GM12864 (cell line): ENCODE data around the gene CTDSP2.

Source experiments
- DNase-seq: peaks from one replicate; pipeline ENCODE4 v3.0.0-alpha.2; 2011; ENCODE audit warnings: low read depth
- H3K4me3 ChIP-seq: 2 replicates; pipeline ENCODE4 v1.5.1; 2011; ENCODE audit warnings: mild to moderate bottlenecking, low read depth, low read length, control low read depth
- TF ChIP-seq, protein P1 (sequence below): IDR thresholded peaks from 2 replicates; pipeline ENCODE4 v1.5.1; 2011; ENCODE audit warnings: low read depth, mild to moderate bottlenecking, moderate library complexity, low read length, control low read depth, inconsistent platforms; ENCODE audit errors: missing control alignments

The CTDSP2 gene, protein sequence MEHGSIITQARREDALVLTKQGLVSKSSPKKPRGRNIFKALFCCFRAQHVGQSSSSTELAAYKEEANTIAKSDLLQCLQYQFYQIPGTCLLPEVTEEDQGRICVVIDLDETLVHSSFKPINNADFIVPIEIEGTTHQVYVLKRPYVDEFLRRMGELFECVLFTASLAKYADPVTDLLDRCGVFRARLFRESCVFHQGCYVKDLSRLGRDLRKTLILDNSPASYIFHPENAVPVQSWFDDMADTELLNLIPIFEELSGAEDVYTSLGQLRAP

DNA sequence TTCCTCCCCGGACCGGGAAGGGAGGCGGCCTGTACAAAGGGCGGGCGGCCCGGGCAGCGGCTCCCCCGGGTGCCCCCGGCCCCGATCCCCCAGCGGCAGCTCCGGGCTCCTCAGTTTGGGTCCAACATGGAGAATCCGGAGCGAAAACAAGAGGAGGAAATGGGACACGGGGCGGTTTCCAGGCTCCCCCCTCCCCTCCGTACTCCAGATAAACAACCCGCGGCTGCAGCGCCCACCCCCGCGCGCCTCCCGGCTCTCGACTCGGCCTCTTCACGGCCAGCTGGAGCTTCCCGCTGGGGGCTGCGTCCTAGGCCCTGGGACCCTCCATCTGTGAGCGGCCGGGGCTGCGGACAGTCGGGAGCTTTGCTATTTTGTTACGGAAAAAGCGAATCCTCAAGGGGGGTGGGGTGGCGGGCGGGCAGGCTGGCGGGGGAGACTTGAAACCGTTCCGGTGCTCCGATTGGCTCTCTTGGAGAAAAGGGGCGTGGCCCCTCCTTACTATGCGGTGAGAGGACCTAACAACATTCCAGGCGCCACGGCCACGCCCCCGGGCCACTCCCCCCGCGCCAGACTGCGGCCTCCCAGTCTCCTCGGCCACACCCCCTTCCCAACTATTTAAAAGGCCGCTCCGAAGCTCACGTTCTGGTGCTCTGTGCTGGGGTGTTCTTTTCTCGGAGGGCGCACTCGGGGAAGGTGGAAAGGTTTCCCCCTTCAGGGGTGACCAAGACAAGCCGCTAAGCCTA, at the start of gene CTDSP2:
Gene CTDSP2 (minus strand): TSS at position 153 of the 743 bp plus-strand sequence. CDS start 294 bp downstream, outside the sequence.
- TF ChIP-seq, protein P1, sequence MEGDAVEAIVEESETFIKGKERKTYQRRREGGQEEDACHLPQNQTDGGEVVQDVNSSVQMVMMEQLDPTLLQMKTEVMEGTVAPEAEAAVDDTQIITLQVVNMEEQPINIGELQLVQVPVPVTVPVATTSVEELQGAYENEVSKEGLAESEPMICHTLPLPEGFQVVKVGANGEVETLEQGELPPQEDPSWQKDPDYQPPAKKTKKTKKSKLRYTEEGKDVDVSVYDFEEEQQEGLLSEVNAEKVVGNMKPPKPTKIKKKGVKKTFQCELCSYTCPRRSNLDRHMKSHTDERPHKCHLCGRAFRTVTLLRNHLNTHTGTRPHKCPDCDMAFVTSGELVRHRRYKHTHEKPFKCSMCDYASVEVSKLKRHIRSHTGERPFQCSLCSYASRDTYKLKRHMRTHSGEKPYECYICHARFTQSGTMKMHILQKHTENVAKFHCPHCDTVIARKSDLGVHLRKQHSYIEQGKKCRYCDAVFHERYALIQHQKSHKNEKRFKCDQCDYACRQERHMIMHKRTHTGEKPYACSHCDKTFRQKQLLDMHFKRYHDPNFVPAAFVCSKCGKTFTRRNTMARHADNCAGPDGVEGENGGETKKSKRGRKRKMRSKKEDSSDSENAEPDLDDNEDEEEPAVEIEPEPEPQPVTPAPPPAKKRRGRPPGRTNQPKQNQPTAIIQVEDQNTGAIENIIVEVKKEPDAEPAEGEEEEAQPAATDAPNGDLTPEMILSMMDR: peak; percentile 12
- DNase-seq: peak; percentile 91
- peak within 1 kb of the TSS; percentile 80 for H3K4me3 ChIP-seq

DNA sequence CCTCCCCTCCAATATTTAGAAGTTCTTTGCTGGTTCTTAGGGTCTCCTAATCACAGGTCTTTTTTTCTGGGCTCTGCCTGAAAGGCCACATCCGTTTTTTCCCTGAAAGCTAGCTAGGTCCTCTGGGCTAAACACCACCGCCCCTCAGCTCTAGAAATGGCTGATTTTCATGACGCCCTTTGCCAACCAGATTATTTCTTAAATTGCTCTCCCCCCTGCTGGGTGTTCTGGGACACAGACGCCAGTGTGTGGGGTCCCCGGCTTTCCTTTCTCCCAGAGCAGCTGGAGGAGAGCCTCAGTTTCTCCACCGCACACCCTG, 49.5 kb upstream of the CTDSP2 start:
- peak overlapping the region; percentile 5 for H3K4me3 ChIP-seq
- no peak for DNase-seq
- TF ChIP-seq, protein P1: no peak

DNA sequence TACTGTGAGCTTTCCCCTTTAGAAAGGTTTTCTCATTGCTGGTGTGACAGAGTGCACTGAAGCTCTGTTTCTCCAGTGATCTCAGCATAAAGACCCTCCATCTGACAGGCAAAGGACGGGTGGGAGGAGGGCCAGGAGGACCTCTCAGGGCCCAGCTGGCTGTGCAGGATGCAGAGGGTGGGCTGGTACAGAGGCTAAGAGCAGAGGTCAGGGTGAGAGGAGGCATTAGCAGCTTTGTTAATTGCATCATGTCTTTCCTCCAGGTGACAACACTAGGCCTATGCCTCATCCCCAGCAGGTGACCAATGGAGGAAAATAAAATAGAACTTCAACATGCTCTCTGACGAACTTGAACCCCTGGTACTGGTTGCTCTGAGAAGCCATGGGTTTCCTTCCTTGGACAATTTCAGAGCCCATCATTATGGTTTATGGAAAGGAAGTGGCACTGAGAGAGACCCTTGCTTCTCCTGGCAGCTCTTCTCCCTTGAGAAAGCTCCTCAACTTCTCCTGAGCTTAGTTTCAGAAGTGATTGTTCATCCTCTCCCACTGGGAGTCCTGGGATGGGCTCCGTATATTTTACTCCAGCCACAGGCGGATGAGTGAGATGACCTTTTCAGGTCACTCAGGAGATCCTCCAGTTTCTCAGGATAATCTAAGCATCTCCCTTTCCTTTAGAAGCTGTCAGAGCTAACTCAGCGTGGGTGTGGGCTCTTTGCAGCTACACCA, 49.0 kb upstream of the CTDSP2 start:
- TF ChIP-seq, protein P1: no peak
- DNase-seq: no peak
- H3K4me3 ChIP-seq: no peak overlapping the region

DNA sequence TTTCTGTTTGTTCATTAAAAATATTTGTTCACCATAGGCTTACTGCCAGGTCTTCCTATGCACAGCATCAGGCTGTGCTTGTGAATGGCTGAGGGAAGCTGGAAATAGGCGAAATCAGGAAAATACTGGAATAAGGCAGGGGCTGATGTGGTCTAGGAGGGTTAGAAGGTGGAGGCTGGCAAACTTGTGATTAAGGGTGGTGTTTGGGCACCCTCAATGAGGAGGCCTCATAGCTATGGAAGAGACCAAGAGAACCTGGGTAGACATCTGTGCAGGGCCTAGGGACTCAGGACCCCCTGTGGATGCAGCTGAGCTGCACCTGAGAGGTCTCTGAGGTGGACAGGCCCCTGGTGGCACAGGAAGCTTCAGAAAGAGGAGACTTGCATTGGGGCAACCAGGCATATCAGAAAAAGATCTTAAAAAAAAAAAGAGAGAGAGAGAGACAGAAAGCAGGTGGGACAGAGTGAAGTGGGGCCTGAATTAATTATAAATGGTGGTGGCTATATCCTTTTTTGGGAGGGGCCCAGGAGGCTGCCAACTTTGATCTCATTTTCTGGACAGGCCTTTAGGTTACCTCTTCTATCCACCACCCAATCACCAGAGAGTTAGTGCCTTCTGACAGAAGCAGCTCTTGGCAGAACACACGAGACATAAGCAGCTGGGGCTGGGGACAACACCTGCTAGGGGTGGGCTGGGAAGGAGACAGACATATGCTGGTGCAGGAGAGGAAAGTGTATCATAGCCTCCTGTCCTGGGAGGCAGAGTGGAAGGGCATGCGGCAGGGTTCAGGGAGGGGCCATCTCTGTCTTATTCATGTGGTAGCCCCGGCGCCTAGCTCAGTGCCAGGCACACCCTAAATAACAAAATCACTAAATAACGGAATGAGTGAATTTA, 48.1 kb upstream of the CTDSP2 start:
- TF ChIP-seq, protein P1: no peak
- no peak overlapping the region for H3K4me3 ChIP-seq
- no peak for DNase-seq

DNA sequence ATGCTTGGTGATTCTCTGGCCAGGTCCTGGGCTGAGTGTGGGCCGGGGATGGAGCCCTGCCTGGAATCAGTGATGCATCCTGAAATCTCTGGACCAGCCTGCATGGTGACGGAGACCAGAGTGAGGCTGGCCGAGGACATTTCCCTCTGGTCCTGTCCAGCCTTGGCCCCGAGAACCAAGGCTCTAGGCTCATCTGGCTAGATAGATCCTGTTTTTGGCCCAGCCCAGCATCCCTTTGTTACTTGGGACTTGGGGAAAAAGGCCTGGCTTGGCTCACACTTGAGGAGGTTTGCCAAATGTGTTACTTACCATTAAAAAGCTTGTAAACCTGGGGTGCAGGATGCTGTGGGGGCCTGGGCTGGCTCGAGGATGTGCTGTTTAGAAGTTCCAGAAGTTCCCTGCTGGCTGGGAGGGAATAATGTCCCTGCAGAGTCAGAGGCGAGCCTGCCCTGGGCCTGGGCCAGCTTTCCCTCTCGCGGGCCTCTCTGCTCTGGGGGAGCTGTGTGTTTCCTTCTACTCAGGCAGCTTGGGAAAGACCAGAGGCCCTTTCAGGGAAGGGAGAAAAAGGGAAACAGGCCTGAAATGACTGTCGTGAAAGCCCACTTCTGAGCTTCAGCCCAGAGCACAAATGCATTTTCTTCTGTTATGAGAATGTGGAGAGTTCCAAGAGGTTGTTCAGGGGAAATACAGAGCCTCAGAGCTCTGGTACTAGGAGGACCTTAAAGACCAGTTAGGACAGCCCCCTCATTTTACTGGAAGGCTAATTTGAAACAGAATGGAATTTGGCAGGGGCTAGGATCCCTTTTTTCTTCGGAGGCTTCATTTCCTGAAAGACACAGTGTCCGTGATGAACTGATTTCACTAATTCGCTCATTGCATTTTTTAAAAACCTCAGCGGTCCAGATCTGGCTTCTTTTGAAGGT, 47.2 kb upstream of the CTDSP2 start:
- DNase-seq: no peak
- no peak overlapping the region for H3K4me3 ChIP-seq
- TF ChIP-seq, protein P1: no peak
